Endothelial cell of umbilical vein (primary cell): Measurements from ENCODE around the gene PPP1R13L. TPM values are rescaled to one million over a fixed set of nuclear protein-coding genes. Genes with fewer than 3 reads are reported as not detected.

Experiments used
- BruUV-seq: library from RNA; stranded (reverse); fragments of 400-500 nt; replicated peaks from 2 replicates; lab custom pipeline; 2021; lab: Mats Ljungman, UMichigan
- CTCF ChIA-PET: fragments of 300-600, 350-600 bp; sonication (Branson Sonifier 250); formaldehyde crosslinking; loops from one replicate; lab custom pipeline; 2021; ENCODE audit warnings: antibody characterized with exemption, inconsistent platforms; lab: Charles Lee
- POLR2A ChIA-PET: fragments of 300-600, 350-600 bp; sonication (Branson Sonifier 250); formaldehyde crosslinking; loops from one replicate; lab custom pipeline; 2021; ENCODE audit warnings: antibody characterized with exemption, inconsistent platforms; lab: Charles Lee
- DNase-seq: peaks from one replicate; pipeline ENCODE4 v3.0.0-alpha.2; 2011; ENCODE audit warnings: low read depth, low spot score
- FAIRE-seq: peaks from 2 replicates; lab custom pipeline; 2011; peaks lifted over from hg19 to GRCh38; lab: Jason Lieb, UNC
- H2AFZ ChIP-seq: 2 replicates; pipeline ENCODE4 v1.6.0; 2012; ENCODE audit warnings: low read depth, low read length, control low read depth, inconsistent platforms
- H3K27ac ChIP-seq: 2 replicates; pipeline ENCODE4 v1.5.1; 2011; ENCODE audit warnings: low read depth, mild to moderate bottlenecking, control low read depth, low read length, moderate library complexity; ENCODE audit not compliant: insufficient read depth
- H3K27me3 ChIP-seq, 2 experiments: 2 replicates each; pipeline versions ENCODE4 v1.6.0 to v1.6.1; 2011; ENCODE audit warnings: low read length in 2 of 2, mixed read lengths in 1 of 2; ENCODE audit not compliant: control insufficient read depth in 2 of 2, insufficient read depth in 2 of 2
- H3K36me3 ChIP-seq, 2 experiments: 2 replicates in 1 of 2; 3 replicates in 1 of 2; pipeline ENCODE4 v1.5.1; 2011; ENCODE audit warnings: low read length in 2 of 2, mild to moderate bottlenecking in 1 of 2, moderate library complexity in 1 of 2; ENCODE audit not compliant: control insufficient read depth in 2 of 2, insufficient read depth in 2 of 2; ENCODE audit errors: extremely low read depth in 1 of 2
- H3K4me1 ChIP-seq: 3 replicates; pipeline ENCODE4 v1.5.1; 2011; ENCODE audit warnings: mild to moderate bottlenecking, low read length; ENCODE audit not compliant: control insufficient read depth, insufficient read depth; ENCODE audit errors: extremely low read depth
- H3K4me2 ChIP-seq: 2 replicates; pipeline ENCODE4 v1.6.1; 2011; ENCODE audit warnings: low read length, control low read depth, mixed read lengths; ENCODE audit not compliant: insufficient read depth
- H3K4me3 ChIP-seq, 3 experiments: fragments of 200-600 bp in 1 of 3; sonication (generic), shearing (Covaris generic) in 1 of 3; replicated peaks in 1 of 3; 2 replicates each; pipeline ENCODE4 v1.5.1; 2011 to 2016; ENCODE audit warnings: control low read depth in 3 of 3, low read length in 3 of 3, mild to moderate bottlenecking in 2 of 3, inconsistent platforms in 1 of 3, low read depth in 1 of 3, moderate library complexity in 1 of 3; ENCODE audit not compliant: insufficient read depth in 1 of 3
- H3K79me2 ChIP-seq: 2 replicates; pipeline ENCODE4 v1.6.0; 2012; ENCODE audit warnings: low read length, inconsistent platforms; ENCODE audit not compliant: control insufficient read depth, insufficient read depth
- H3K9ac ChIP-seq: replicated peaks from 2 replicates; pipeline ENCODE3; 2011; ENCODE audit warnings: low read length, control low read depth; ENCODE audit not compliant: insufficient read depth; ENCODE audit errors: extremely low read depth
- H3K9me1 ChIP-seq: replicated peaks from 3 replicates; pipeline ENCODE4 v1.6.0; 2011; ENCODE audit warnings: mild to moderate bottlenecking, low read length; ENCODE audit not compliant: control insufficient read depth, insufficient read depth; ENCODE audit errors: extremely low read depth
- H3K9me3 ChIP-seq: replicated peaks from 2 replicates; pipeline ENCODE4 v1.5.1; 2012; ENCODE audit warnings: low read length, inconsistent platforms; ENCODE audit not compliant: control insufficient read depth, insufficient read depth
- H4K20me1 ChIP-seq: replicated peaks from 2 replicates; pipeline ENCODE3; 2011; ENCODE audit warnings: mild to moderate bottlenecking, low read length; ENCODE audit not compliant: control insufficient read depth, insufficient read depth; ENCODE audit errors: extremely low read depth
- CTCF ChIP-seq, 2 donors: IDR thresholded peaks; 1 replicate in 1 of 2; 2 replicates in 1 of 2; pipeline ENCODE4 v1.5.1; 2011; ENCODE audit warnings: low read length in 2 of 2, mild to moderate bottlenecking in 2 of 2, moderate library complexity in 2 of 2, control low read depth in 1 of 2, inconsistent platforms in 1 of 2, low read depth in 1 of 2; ENCODE audit not compliant: insufficient read depth in 1 of 2; ENCODE audit errors: extremely low read depth in 1 of 2
- EZH2 ChIP-seq: IDR thresholded peaks from 2 replicates; pipeline ENCODE4 v1.6.1; 2012; ENCODE audit warnings: borderline replicate concordance, low read depth, mild to moderate bottlenecking, moderate library complexity, low read length, inconsistent platforms; ENCODE audit not compliant: severe bottlenecking
- FOS ChIP-seq: IDR thresholded peaks from 2 replicates; pipeline ENCODE4 v1.6.1; 2011; ENCODE audit warnings: mild to moderate bottlenecking, low read length, moderate library complexity, borderline replicate concordance; ENCODE audit not compliant: insufficient read depth
- GATA2 ChIP-seq: IDR thresholded peaks from 2 replicates; pipeline ENCODE4 v1.7.0; 2011; ENCODE audit warnings: low read depth, mild to moderate bottlenecking, moderate library complexity, mixed read lengths, low read length; ENCODE audit not compliant: insufficient read length, insufficient read depth
- JUN ChIP-seq: IDR thresholded peaks from 2 replicates; pipeline ENCODE4 v1.6.1; 2011; ENCODE audit warnings: borderline replicate concordance, low read depth; ENCODE audit not compliant: insufficient read length, insufficient read depth
- MYC ChIP-seq: IDR thresholded peaks from one replicate; pipeline ENCODE4 v1.6.1; 2011; ENCODE audit warnings: mild to moderate bottlenecking, low read depth, low read length
- POLR2A ChIP-seq: IDR thresholded peaks from 2 replicates; pipeline ENCODE4 v1.6.1; 2012; ENCODE audit warnings: low read depth, mild to moderate bottlenecking, control low read depth, low read length
- POLR2AphosphoS5 ChIP-seq: IDR thresholded peaks from 2 replicates; pipeline ENCODE4 v1.6.1; 2012; ENCODE audit warnings: low read depth, mild to moderate bottlenecking, control low read depth, low read length, moderate library complexity; ENCODE audit not compliant: insufficient read depth
- dilution Hi-C: fragments of 300-500 bp; cut with MboI; formaldehyde crosslinking; loops from one replicate; pipeline ENCODE4 v1.15.0; 2019; ENCODE audit warnings: low sequenced_read_pairs; ENCODE audit not compliant: extremely low pct_ligation_motif_present
- intact Hi-C: fragments of 100-400 bp; cut with micrococcal nuclease; formaldehyde crosslinking; loops from one replicate; pipeline ENCODE4 v1.10.0; 2022
- polyA plus RNA-seq, 4 experiments: library from polyadenylated mRNA; depleted of rRNA in 3 of 4; stranded (reverse) in 3 of 4; unstranded in 1 of 4; fragments of >200 nt; gene quantifications; 2 replicates each; pipeline versions ENCODE4 v1.2.1 to v1.2.3, GENCODE V29; 2011 to 2012; ENCODE audit warnings: missing spikeins in 1 of 4
- total RNA-seq: library from RNA; stranded (reverse); gene quantifications from 2 replicates; pipeline ENCODE4 v1.2.3, GENCODE V29; 2021
- TF ChIP-seq, protein P1 (sequence below): IDR thresholded peaks from 2 replicates; pipeline ENCODE4 v1.6.1; 2011; ENCODE audit not compliant: insufficient read depth, insufficient read length

The PPP1R13L gene
- total and polyA plus RNA-seq, 2 donors (not counting 3 experiments of a cell fraction or from before 2014, with no cell fraction given), result 28.5 to 77.4 TPM

- Histone ChIP-seq H3K4me3 (peak overlapping the region in 1 of 3 experiments; percentile 23), H3K27ac (peak overlapping the region; percentile 54), H3K4me2 (peak overlapping the region; percentile 16), H3K27me3 (no peaks in the 10 kb centered on the region), H3K9me3 (no peaks in the 10 kb centered on the region), H3K4me1 (peaks cover 25% of the 10 kb centered on the region), H2AFZ (no peak overlapping the region), H3K9me1 (no peaks in the 10 kb centered on the region), H4K20me1 (no peaks in the 10 kb centered on the region), H3K79me2 (peaks cover 43% of the 10 kb centered on the region), H3K36me3 (peaks cover 0 to 3% of the 10 kb centered on the region in 2 experiments), H3K9ac (peak overlapping the region; percentile 52)
- DNase-seq (no peak), FAIRE-seq (peak; percentile 66)
- BruUV-seq, result no TSS peak
- TF ChIP-seq POLR2A (no peak), EZH2 (no peak), FOS (no peak), JUN (no peak), POLR2AphosphoS5 (no peak), MYC (no peak), CTCF (IDR thresholded peaks at IDR 0.05; ENCODE audit: extremely low read depth in 1 of 2, insufficient read depth in 1 of 2, low read depth in 1 of 2, low read length in 2 of 2) (no peak), GATA2 (no peak)
- TF ChIP-seq, protein P1, sequence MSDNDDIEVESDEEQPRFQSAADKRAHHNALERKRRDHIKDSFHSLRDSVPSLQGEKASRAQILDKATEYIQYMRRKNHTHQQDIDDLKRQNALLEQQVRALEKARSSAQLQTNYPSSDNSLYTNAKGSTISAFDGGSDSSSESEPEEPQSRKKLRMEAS, result no peak
- dilution Hi-C loops, result no loop called here
- ChIA-PET CTCF (interaction anchor here (0.9 to 6.6 kb wide), 15 partner anchors 8 to 84 kb away, joined by 3 to 101 read pairs (median 4); partner anchors contain the start of gene ERCC1), POLR2A (interaction anchor here (1.7 kb wide), 1 partner anchor 68 kb away, joined by 4 read pairs; no protein-coding TSS in a partner anchor)
- intact Hi-C loops, result no loop called here
Measured at GRCh38 chr19:45401815-45402214, 3.1 kb downstream of the PPP1R13L start.
